Left ventricle myocardium superior (tissue), 1 donor: ENCODE measurements around the gene CCDC74A. TPM values are rescaled to one million over a fixed set of nuclear protein-coding genes. Genes with fewer than 3 reads are reported as not detected.
"Not testable (repeated sequence)": the region's sequence is repeated elsewhere in the genome, so short reads cannot be mapped to it uniquely, and the experiment has no call there.

Source experiments
- ATAC-seq: fragments of 200-7000 bp; cut with Tn5 transposase; one replicate; pipeline ENCODE4 v1.9.1; 2020; ENCODE audit warnings: mild to moderate bottlenecking, moderate library complexity
- DNase-seq: peaks from one replicate; pipeline ENCODE4 v3.0.0-alpha.2; 2020
- intact Hi-C: fragments of 100-400 bp; cut with micrococcal nuclease; formaldehyde crosslinking; loops from one replicate; pipeline ENCODE4 v1.11.0; 2022
- total RNA-seq: library from RNA; stranded (reverse); fragmentation: NEBNext Ultra II Directional; extraction: Animal tissue kit (Norgen Biotek cat#: 25700); gene quantifications from one replicate; pipeline ENCODE4 v1.2.1, GENCODE V29; 2021
- donor health status: DM: no; HTN: yes; CAD: no; lungs with severe emphysema.

Gene CCDC74A
- total RNA-seq, 1 donor from 2014 or later = 1.0 TPM

- DNase-seq, ATAC-seq, intact Hi-C loops: not testable (repeated sequence)
These were observed 9.2 kb downstream of the CCDC74A start for GRCh38 chr2:131536841-131537240.

DNA sequence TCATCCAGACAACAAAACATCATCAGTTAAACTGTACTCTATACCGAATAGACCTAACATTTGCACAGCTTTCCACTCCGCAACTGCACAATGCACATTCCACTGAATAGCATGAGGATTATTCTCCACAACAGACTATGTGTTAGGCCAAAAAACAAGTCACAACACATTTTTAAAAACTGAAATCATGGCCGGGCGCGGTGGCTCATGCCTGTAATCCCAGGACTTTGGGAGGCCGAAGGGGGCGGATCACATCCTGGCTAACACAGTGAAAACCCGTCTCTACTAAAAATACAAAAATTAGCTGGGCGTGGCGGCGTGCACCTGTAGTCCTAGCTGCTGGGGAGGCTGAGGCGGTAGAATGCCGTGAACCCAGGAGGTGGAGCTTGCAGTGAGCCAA is 11.2 kb downstream of the CCDC74A start:
- ATAC-seq, intact Hi-C loops, DNase-seq: not testable (repeated sequence)

DNA sequence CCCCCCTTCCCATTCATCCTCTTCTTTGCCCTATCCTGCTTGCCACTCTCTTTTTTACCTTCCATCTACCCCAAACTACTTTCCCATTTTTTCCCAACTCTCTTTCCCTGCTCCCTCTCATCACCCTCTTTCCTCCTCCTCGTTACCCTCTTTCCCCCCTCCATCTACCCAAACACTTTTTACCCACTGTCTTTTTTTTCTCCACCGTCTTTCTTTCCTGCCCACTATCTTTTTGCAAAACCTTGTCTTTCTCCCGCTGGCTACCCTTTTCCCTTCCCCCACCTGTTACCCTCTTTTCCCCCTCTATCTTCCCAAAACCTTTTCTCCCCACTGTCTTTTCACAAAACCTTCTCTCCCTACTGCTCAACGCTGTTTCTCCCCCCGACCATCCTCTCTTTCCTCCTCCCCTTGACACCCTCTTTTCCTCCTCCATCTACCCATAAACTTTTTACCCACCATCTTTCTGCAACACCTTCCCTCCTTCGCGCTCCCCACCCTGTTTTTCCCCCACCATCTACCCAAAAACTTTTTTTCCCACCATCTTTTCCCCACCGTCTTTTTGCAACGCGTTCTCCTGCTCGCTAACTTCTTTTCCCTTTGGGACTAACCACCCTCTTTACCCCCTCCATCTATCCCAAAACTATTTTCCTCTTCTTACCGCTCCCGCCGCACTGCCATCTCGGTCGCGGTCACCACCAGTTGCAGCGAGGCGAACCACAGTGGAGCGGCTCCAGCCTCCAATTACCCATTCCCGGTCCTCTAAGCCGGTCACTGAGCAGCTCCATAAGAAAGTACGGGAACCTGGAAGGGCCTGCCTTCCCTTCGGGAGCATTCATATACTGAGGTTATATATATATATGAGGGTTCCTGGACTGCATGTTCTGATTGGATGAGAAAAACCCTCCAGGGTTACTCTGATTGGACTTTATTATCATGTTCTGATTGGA is 15.0 kb downstream of the CCDC74A start:
- intact Hi-C loops = no loop called here
- DNase-seq (no peak), ATAC-seq (no peak)

- ATAC-seq = no peak
- DNase-seq = no peak
- intact Hi-C loops = no loop called here
These were observed 15.8 kb downstream of the CCDC74A start for GRCh38 chr2:131543385-131543891.

DNA sequence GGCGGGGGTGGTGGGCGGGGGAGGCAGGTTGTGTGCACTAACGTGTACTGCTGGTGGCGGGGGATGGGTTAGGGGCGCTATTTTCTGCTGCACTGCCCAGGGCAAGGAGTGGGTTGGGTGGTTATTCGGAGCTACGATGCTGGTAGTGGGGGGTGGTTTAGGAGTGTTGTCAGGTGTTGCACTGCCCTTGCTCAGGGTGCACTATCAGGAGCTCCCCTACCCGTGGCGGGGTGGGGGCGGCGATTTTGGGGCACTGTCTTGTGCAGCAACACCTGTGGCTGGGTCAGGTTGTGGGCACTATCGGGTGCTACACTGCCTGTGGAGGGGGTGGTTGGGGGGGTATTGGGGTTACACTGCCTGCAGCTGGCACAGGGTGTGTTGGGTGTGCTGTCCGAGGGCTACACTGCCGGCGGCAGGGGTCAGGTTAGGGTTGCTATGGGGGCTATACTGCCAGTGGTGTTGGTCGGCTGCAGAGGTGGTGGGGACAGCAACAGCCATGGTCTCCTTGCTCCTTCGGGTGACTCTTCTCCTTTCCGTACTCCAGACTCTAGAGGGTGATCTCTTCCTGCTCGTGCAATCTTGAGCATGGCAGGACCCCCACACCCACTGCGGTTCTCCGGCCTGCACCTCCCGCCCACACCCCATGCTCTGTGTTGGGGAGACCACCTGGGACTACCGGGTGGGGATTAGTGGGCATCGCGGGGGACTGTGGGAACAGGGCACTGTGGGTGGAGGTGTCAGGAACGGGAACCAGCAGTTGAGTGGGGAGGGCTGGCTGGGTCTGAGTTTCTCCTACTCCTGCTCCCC is 16.5 kb downstream of the CCDC74A start:
- ATAC-seq, intact Hi-C loops, DNase-seq: not testable (repeated sequence)

DNA sequence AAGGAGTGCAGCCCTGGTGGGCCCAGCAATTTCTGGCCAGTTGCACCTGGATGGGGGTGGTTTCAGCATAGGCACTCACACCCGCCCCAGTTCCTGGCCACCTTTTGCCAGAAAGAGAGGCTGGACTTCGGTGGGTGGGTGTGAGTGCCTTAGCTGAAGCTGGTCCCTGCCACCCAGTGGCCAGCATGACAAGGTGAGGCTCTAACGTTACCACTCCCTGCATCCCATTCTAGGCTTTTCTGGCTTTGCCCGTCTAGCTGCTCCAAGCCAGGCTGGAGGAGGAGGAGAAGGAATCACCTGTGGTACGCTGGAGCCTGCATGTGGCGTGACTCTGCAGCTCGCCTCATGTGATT is 17.1 kb downstream of the CCDC74A start:
- intact Hi-C loops, ATAC-seq, DNase-seq: not testable (repeated sequence)

DNA sequence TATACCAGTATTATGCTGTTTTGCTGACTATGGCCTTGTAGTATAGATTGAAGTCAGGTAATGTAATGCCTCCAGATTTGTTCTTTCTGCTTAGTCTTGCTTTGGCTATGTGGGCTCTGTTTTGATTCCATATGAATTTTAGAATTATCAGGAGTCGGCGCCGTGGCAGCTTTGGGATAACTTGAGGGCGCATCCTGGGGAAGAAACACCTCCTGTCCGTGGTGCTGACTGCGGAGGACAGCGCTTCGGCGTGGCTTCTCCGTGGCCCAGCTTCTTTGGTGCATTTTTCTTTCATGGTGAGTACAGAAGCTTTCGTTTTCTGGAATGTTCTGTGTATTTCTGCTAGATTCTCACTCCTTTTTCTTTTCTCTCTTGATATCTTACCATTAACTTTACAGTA is 25.2 kb downstream of the CCDC74A start:
- intact Hi-C loops = no loop called here
- ATAC-seq (no peak), DNase-seq (no peak)

DNA sequence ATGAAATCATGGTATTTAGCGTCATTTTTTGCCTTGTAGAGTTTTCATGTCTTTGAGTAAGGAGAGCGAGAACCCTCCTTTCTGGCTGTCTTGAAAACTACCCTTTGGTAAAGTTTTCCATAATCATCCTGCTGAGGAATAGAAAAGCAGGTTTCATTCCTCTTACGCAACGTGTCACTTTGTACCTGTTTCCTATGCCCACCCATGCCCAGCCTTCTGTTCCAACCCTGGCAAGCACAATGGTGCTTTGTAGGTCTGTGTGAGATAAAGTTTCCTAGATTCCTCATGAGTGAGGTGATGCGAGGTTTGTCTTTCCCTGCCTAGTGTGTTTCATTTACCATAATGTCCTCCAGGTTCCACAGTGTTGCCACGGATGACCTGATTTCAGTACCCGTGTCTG is 29.3 kb downstream of the CCDC74A start:
- ATAC-seq (no peak), DNase-seq (no peak)
- intact Hi-C loops = no loop called here

- no peak for DNase-seq
- intact Hi-C loops = no loop called here
- no peak for ATAC-seq
These were observed 30.1 kb downstream of the CCDC74A start for GRCh38 chr2:131557558-131558321.

DNA sequence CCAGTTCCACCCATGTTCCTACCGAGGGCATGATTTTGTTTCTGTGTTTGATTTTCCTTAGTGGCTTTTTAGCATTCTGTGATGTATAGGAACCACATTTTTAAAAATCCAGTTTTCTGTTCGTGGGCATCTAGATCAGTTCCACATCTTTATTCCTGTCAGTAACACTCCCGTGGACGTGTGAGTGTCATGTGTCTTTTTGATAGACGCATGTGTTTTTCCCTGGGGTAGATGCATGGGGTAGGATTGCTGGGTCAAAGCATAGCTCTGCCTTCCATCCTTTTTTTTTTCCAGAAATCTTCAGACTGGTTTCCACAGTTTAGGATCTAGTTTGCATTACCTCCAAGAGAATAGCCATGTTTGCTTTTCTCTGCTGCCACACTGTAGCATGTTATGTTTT is 38.7 kb downstream of the CCDC74A start:
- DNase-seq (no peak), ATAC-seq (no peak)
- intact Hi-C loops = no loop called here

DNA sequence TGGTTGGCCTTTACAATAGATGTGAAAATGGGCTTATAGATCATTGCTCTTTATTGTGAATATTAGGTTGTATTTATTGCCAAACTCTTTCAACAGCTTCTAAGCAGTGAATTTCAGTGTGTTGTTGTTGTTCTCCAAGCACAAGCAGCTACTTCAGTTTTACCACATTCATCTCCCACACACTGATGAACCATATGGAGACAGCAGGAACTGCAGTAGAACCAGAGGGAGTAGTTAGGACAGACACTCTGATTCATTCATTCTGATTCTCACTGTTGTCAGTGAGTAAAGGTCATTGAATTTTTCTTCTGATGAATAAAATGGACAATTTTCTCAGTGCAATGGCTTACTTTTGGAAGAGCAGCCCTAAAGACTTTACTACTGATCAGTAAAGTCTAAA is 40.2 kb downstream of the CCDC74A start:
- no peak for ATAC-seq
- DNase-seq = no peak
- intact Hi-C loops = no loop called here

DNA sequence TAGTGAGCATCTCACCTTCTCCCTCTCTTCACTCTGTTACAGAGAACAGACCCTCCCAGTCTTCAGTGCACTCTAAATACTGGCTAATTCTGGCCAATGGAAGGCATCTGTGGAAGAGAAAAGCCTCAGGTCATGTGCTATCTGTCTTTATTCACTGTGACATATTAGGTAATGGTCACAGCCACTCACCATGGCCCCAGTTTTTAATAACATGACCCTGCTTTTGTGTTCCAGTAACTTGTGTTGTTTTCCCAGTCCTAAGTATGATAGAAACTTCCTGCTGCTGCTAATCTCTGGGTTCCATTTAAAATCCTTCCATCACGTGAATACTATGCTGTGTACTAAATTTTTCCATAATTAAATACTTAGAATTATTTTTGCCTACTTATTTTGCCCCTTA is 40.7 kb downstream of the CCDC74A start:
- ATAC-seq, DNase-seq, intact Hi-C loops: not testable (repeated sequence)

GRCh38 chr2:131572175-131572574 is 44.5 kb downstream of the CCDC74A start:
- ATAC-seq (no peak), DNase-seq (no peak)
- intact Hi-C loops = no loop called here

DNA sequence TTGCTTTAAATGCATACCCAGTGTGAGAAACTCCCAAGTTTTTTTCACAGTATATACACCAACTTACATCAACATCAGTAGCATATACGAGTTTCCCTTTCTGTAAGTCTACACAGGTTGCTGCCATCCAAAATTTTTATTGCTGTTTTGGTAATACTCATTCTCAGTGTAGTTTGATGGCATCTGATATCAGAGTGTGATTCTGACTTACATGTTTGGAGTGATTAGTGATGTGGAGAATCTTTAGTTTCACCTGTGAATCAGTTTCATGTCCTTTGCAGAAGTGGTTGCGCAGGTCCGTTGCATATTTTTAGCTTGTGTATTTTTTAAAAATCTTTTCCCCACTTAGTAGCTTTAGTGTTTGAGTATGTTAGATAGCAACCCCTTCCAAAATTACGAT is 50.1 kb downstream of the CCDC74A start:
- ATAC-seq = no peak
- intact Hi-C loops = no loop called here
- DNase-seq = no peak

DNA sequence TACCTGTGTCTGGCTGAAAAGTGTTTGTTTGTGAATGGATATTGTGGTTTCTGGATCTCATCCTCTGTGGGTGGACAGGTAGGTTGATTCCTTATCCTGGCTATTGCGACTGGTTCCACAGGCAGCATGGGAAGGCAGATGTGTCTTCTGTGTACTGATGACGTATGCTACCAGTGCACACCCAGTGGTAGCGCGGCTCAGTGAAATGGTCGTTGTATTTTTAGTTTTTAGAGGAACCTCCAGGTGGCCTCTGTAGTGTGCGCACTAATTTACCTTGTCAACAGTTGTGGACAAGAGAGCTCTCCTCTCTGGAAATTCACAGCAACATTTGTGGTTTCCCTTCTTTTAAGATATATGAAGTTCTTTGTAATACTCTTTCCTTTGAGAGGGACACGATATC is 52.5 kb downstream of the CCDC74A start:
- intact Hi-C loops = no loop called here
- ATAC-seq (no peak), DNase-seq (no peak)
